Esophagus squamous epithelium (tissue), 4 donors: ENCODE data around the gene CDK5RAP2.

Source experiments
- CTCF ChIP-seq, 6 experiments: fragments of 450-650 bp in 4 of 6; fragments of 200-600 bp in 2 of 6; sonication (generic) in 2 of 6; IDR thresholded peaks; one replicate each; pipeline ENCODE4 v1.5.1; 2016 to 2019; ENCODE audit warnings: antibody characterized with exemption in 6 of 6, mild to moderate bottlenecking in 4 of 6, moderate library complexity in 4 of 6
- POLR2A ChIP-seq, 4 donors: fragments of 450-650 bp; IDR thresholded peaks; one replicate each; pipeline ENCODE4 v1.6.1; 2017; ENCODE audit warnings: antibody characterized with exemption in 4 of 4, mild to moderate bottlenecking in 4 of 4, moderate library complexity in 3 of 4

- TF ChIP-seq CTCF (IDR thresholded peaks at IDR 0.05) (no peak), POLR2A (IDR thresholded peaks at IDR 0.05) (no peak)
Observed at GRCh38 chr9:120438111-120438510, 141.9 kb downstream of the CDK5RAP2 start.
